PFSK-1 (cell line): ENCODE data around the gene LRFN4.

Experiments used
- REST ChIP-seq, 2 experiments: IDR thresholded peaks; 2 replicates each; pipeline versions ENCODE4 v1.6.1 to v1.8.0; 2011 to 2012; ENCODE audit warnings: low read depth in 2 of 2, low read length in 2 of 2, control low read depth in 1 of 2, inconsistent platforms in 1 of 2, mild to moderate bottlenecking in 1 of 2, moderate library complexity in 1 of 2; ENCODE audit not compliant: insufficient read depth in 1 of 2
- TAF1 ChIP-seq: IDR thresholded peaks from 2 replicates; pipeline ENCODE4 v1.6.1; 2012; ENCODE audit warnings: low read length, control low read depth, borderline replicate concordance; ENCODE audit not compliant: insufficient read depth

GRCh38 chr11:66887526-66887925, 30.7 kb downstream of the LRFN4 start:
- TF ChIP-seq TAF1 (no peak), REST (IDR thresholded peaks at IDR 0.05; ENCODE audit: insufficient read depth in 1 of 2, low read depth in 2 of 2, low read length in 2 of 2) (no peak)
